Mucosa of stomach (tissue), 1 donor: ENCODE data around the gene ETV6.

Experiments used
- H3K27me3 ChIP-seq: one replicate; pipeline ENCODE4 v1.7.0; 2013; ENCODE audit warnings: mild to moderate bottlenecking, low read length; ENCODE audit not compliant: control insufficient read depth, insufficient read depth
- H3K36me3 ChIP-seq: one replicate; pipeline ENCODE4 v1.7.0; 2013; ENCODE audit warnings: low read length; ENCODE audit not compliant: control insufficient read depth, insufficient read depth
- H3K4me1 ChIP-seq: one replicate; pipeline ENCODE4 v1.7.0; 2013; ENCODE audit warnings: mild to moderate bottlenecking, low read length; ENCODE audit not compliant: control insufficient read depth, insufficient read depth
- H3K4me3 ChIP-seq: one replicate; pipeline ENCODE4 v1.7.0; 2013; ENCODE audit warnings: low read length
- H3K9ac ChIP-seq: one replicate; pipeline ENCODE4 v1.7.0; 2013; ENCODE audit warnings: mild to moderate bottlenecking, low read length, moderate library complexity
- H3K9me3 ChIP-seq: one replicate; pipeline ENCODE4 v1.7.0; 2013; ENCODE audit warnings: mild to moderate bottlenecking, low read length, moderate library complexity; ENCODE audit not compliant: control insufficient read depth
- donor health status: Pancreatic carcinoma.

ETV6 gene

DNA sequence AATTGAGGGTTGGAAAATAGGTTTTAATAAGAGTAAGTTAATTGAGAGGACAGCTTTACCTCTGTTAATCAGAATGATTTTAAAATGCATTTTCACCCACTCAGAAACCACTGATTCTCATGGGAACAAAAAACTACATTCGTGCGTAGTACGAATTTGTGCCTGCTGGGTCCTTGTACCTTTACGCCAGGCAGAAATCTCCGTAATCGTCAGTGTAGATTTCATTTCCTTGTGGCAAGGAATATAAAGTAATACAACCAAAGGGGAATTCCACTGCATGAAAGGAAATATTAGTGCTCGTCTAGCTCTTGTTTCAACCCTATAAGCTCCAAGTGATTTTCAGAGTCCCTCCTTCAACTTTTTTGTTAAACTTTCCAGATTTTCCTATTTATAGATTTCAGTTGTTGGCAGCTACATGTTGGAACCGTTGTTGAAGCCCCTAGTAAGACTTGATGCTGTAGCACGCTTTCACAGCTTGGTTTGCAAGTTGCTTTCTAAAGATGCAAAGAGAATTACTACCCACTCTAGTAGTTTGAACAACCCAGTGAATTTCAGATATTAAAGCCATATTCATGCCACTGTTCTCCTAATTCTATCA lies 90.6 kb downstream of the ETV6 start:
- Histone ChIP-seq H3K4me1 (peaks cover 38% of the 10 kb centered on the region), H3K4me3 (no peak overlapping the region)

DNA sequence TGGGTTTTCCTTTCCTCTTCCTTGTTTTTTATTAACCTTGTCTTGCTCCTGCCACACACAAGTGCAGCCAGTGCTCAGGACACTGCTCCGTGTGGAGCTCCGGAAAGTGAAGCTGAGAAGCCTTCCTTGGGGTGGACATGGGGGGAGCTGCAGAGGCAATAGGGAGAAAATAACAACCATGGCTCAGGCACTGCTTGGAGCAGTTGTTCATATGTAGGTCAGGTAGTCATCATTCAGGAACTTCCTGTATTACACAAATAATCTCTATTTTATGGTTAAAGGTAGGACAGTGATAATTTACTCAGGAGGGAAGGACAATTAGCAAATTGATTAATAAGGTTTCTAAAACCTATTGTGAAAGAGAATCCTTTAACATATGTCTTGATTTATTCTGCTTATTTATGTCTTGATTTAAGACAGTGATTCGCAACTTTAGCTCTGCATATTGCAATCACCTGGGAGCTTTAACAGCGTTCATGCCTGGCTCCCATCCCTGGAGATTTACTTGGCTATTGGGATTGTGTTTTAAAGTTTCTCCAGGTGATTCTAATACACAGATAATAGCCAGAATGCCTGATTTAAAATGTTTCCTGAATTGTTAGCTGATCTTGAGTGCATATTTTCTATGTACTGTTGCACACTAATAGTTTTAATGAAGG lies 92.1 kb downstream of the ETV6 start:
- Histone ChIP-seq H3K36me3 (no peaks in the 10 kb centered on the region), H3K4me1 (peaks cover 51% of the 10 kb centered on the region), H3K27me3 (no peaks in the 10 kb centered on the region)

More for the DNA sequence above, 90.6 kb downstream of the ETV6 start:
- H3K27me3 ChIP-seq: no peaks in the 10 kb centered on the region
- H3K36me3 ChIP-seq: no peaks in the 10 kb centered on the region
- H3K9ac ChIP-seq: no peak overlapping the region
- H3K9me3 ChIP-seq: no peaks in the 10 kb centered on the region

GRCh38 chr12:11743423-11744409 lies 94.2 kb downstream of the ETV6 start:
- Histone ChIP-seq H3K4me3 (no peak overlapping the region), H3K9ac (no peak overlapping the region), H3K27me3 (no peaks in the 10 kb centered on the region), H3K9me3 (no peaks in the 10 kb centered on the region), H3K4me1 (peaks cover 52% of the 10 kb centered on the region), H3K36me3 (no peaks in the 10 kb centered on the region)

More for the DNA sequence above, 92.1 kb downstream of the ETV6 start:
- no peak overlapping the region for H3K9ac ChIP-seq
- no peak overlapping the region for H3K4me3 ChIP-seq
- no peaks in the 10 kb centered on the region for H3K9me3 ChIP-seq

DNA sequence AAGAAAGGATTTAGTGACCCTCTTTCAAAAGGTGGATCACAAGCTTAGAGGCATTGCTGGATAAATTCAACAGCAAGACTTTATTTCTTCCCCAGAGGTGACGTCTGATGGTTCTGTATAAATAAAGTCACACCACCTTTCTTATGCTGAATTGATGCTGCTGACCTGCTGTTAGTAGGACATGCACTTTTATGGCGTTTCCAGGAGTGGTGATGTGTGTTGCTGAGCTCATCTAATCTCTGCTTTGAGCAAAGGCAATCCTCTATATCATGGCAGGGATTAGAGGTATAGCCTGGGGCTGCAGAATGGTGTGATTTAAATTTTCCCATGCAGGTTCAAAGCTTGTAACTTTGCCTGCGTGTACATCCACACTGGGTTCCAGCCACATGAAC lies 94.9 kb downstream of the ETV6 start:
- no peaks in the 10 kb centered on the region for H3K27me3 ChIP-seq
- no peak overlapping the region for H3K4me3 ChIP-seq
- H3K9me3 ChIP-seq: no peaks in the 10 kb centered on the region
- H3K36me3 ChIP-seq: no peaks in the 10 kb centered on the region
- peaks cover 52% of the 10 kb centered on the region for H3K4me1 ChIP-seq
- no peak overlapping the region for H3K9ac ChIP-seq

DNA sequence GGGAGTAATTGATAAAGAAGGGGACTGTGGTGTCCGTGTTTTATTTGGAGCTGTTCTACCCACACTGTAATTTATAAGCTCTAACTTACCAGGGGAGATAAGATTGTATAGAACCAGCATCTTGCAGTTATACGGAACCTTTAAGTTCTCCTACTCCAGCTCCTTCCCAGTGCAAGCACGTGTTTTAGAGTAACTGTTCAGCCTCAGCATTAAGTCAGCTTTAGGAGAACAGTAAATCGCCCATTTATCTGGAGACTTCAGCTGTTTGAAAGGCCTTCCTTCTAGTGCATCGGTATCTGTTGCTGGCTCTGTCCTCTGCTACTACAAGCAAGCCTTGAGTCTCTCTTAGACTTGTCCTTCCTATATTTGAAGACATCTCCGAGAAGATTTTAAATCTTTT lies 95.6 kb downstream of the ETV6 start:
- Histone ChIP-seq H3K36me3 (no peaks in the 10 kb centered on the region), H3K4me3 (no peak overlapping the region), H3K27me3 (no peaks in the 10 kb centered on the region), H3K4me1 (peaks cover 46% of the 10 kb centered on the region), H3K9ac (no peak overlapping the region), H3K9me3 (no peaks in the 10 kb centered on the region)

- H3K4me3 ChIP-seq: no peak overlapping the region
- H3K27me3 ChIP-seq: no peaks in the 10 kb centered on the region
- peaks cover 37% of the 10 kb centered on the region for H3K4me1 ChIP-seq
- H3K36me3 ChIP-seq: no peaks in the 10 kb centered on the region
- no peak overlapping the region for H3K9ac ChIP-seq
- no peaks in the 10 kb centered on the region for H3K9me3 ChIP-seq
Observed at GRCh38 chr12:11746024-11746771, 96.7 kb downstream of the ETV6 start.

DNA sequence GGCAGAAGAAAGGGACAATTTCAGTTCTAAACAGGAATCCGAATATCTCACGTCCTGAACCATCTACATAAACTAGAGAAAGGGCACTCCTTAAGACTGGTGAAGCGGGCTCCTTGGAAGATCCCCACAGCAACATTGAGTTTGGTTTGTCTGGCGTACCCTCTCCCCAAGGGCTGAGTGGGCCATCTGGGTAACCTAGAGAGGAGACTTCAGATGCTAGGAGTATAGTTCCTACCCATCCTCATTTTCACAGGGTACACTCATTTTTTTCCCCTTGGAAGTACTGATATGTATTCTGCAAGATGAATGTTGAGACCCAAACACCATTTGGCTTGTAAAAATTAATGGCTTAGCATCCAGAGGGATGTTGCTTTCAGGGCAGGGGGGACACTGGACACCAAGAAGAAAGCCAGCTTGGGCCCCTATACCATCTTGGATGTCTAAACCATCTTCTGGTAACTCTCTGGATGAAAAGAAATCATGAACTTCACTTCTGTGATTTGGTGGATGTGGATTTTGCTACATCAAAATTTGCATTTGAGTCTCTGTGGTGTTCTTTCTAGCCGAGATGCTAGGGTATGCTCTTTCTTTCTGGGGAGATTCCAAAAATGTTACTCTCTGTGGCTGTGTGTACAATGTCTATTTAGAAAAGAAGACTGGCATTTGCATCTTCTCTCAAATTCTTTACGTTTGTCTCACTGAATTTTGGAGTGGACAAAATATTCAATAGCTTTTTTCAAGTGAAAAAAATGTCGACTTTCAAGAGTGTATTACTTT lies 97.7 kb downstream of the ETV6 start:
- Histone ChIP-seq H3K4me3 (no peak overlapping the region), H3K36me3 (no peaks in the 10 kb centered on the region), H3K27me3 (no peaks in the 10 kb centered on the region), H3K9ac (no peak overlapping the region), H3K4me1 (peaks cover 35% of the 10 kb centered on the region), H3K9me3 (no peaks in the 10 kb centered on the region)

- Histone ChIP-seq H3K9me3 (no peaks in the 10 kb centered on the region), H3K4me3 (no peak overlapping the region), H3K4me1 (peaks cover 36% of the 10 kb centered on the region)
Observed at GRCh38 chr12:11747969-11748368, 98.5 kb downstream of the ETV6 start.

GRCh38 chr12:11748903-11749302 lies 99.4 kb downstream of the ETV6 start:
- H3K9me3 ChIP-seq: no peaks in the 10 kb centered on the region
- H3K9ac ChIP-seq: no peak overlapping the region
- H3K4me3 ChIP-seq: no peak overlapping the region
- H3K4me1 ChIP-seq: peaks cover 36% of the 10 kb centered on the region
- no peaks in the 10 kb centered on the region for H3K36me3 ChIP-seq
- no peaks in the 10 kb centered on the region for H3K27me3 ChIP-seq

More at GRCh38 chr12:11747969-11748368, 98.5 kb downstream of the ETV6 start:
- Histone ChIP-seq H3K27me3 (no peaks in the 10 kb centered on the region), H3K36me3 (no peaks in the 10 kb centered on the region), H3K9ac (no peak overlapping the region)

DNA sequence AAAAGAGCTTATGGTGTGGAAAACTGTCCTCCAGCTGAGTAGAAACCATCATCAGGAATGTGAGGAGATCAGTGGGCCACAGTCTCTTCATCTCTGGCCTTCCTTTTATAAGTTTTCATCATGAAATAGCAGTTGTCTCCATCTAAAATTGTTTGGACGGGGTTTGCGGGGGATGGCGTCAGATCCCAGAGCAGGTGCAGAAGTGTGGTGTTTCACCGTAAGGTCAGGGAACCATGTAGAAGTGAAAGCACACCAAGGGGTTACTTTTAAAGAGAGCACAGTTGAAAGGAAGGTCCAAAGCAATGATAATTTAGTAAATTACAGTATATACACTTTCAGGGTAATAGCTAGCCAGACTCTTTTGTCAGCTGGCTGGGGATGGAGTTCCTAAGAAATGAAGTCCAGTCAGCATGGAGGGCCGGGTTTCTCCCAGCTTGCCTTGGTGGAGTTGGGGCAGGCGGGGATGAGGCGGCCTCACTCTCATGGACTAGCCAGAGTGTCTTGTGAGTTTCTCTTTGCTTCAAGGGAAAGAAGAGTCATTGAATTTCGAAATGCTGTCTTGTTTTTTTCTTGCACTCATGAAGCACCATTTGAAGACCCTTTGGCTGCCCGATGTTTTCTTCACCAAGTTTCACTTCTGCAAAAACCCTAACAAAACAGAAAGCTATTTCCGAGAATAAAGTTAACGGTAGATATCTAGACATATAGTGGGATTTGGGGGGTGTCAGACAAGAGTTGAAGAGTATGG lies 100.6 kb downstream of the ETV6 start:
- no peaks in the 10 kb centered on the region for H3K36me3 ChIP-seq
- no peaks in the 10 kb centered on the region for H3K27me3 ChIP-seq
- H3K9ac ChIP-seq: no peak overlapping the region
- no peak overlapping the region for H3K4me3 ChIP-seq
- H3K9me3 ChIP-seq: no peaks in the 10 kb centered on the region
- H3K4me1 ChIP-seq: peaks cover 35% of the 10 kb centered on the region
